ENCODE data around the gene ABHD16A. TPM values are rescaled to one million over a fixed set of nuclear protein-coding genes. Genes with fewer than 3 reads are reported as not detected.
"Not testable (repeated sequence)": the region's sequence is repeated elsewhere in the genome, so short reads cannot be mapped to it uniquely, and the experiment has no call there.

ABHD16A gene
- total RNA-seq, 1 donor from 2014 or later = 50.1 TPM

- Histone ChIP-seq H3K9me3 (ENCODE audit: control insufficient read depth in 3 of 3, low read length in 3 of 3) (no peaks in the 10 kb centered on the region), H3K36me3 (ENCODE audit: control insufficient read depth in 3 of 3, insufficient read depth in 3 of 3, low read length in 3 of 3) (no peaks in the 10 kb centered on the region), H3K4me1 (ENCODE audit: control insufficient read depth in 3 of 3, insufficient read depth in 3 of 3, low read length in 3 of 3) (peaks cover 0 to 5% (median 0%) of the 10 kb centered on the region in 3 donors), H3K27me3 (ENCODE audit: control insufficient read depth in 3 of 3, insufficient read depth in 3 of 3, low read length in 3 of 3) (peaks cover 0 to 5% (median 0%) of the 10 kb centered on the region in 3 donors), H3K9ac (ENCODE audit: low read depth in 1 of 3, low read length in 3 of 3) (no peak within 1 kb of the TSS), H3K27ac (ENCODE audit: low read depth, low read length) (no peak within 1 kb of the TSS), H3K4me3 (ENCODE audit: low read length in 3 of 3) (no peak within 1 kb of the TSS)
These were observed 12.2 kb upstream of the ABHD16A start, which contains the start of gene LY6G6D for GRCh38 chr6:31715022-31715958. TSS of gene LY6G6D (plus strand) at chr6:31715348. CDS start at chr6:31715356, 8 bp downstream.

GRCh38 chr6:31713991-31714684 lies 11.0 kb upstream of the ABHD16A start:
- Histone ChIP-seq H3K9ac (ENCODE audit: low read depth in 1 of 3, low read length in 3 of 3) (no peak overlapping the region), H3K4me1 (ENCODE audit: control insufficient read depth in 3 of 3, insufficient read depth in 3 of 3, low read length in 3 of 3) (peaks cover 0 to 5% (median 0%) of the 10 kb centered on the region in 3 donors), H3K36me3 (ENCODE audit: control insufficient read depth in 3 of 3, insufficient read depth in 3 of 3, low read length in 3 of 3) (no peaks in the 10 kb centered on the region), H3K27me3 (ENCODE audit: control insufficient read depth in 3 of 3, insufficient read depth in 3 of 3, low read length in 3 of 3) (peaks cover 0 to 5% (median 0%) of the 10 kb centered on the region in 3 donors), H3K27ac (ENCODE audit: low read depth, low read length) (no peak overlapping the region), H3K4me3 (ENCODE audit: low read length in 3 of 3) (no peak overlapping the region), H3K9me3 (ENCODE audit: control insufficient read depth in 3 of 3, low read length in 3 of 3) (no peaks in the 10 kb centered on the region)

- H3K36me3 ChIP-seq (ENCODE audit: control insufficient read depth in 3 of 3, insufficient read depth in 3 of 3, low read length in 3 of 3) = no peaks in the 10 kb centered on the region
- H3K27ac ChIP-seq (ENCODE audit: low read depth, low read length) = no peak overlapping the region
- H3K4me1 ChIP-seq (ENCODE audit: control insufficient read depth in 3 of 3, insufficient read depth in 3 of 3, low read length in 3 of 3) = peaks cover 0 to 5% (median 0%) of the 10 kb centered on the region in 3 donors
- peaks cover 0 to 5% (median 0%) of the 10 kb centered on the region in 3 donors for H3K27me3 ChIP-seq (ENCODE audit: control insufficient read depth in 3 of 3, insufficient read depth in 3 of 3, low read length in 3 of 3)
- H3K9me3 ChIP-seq (ENCODE audit: control insufficient read depth in 3 of 3, low read length in 3 of 3) = no peaks in the 10 kb centered on the region
- no peak overlapping the region for H3K9ac ChIP-seq (ENCODE audit: low read depth in 1 of 3, low read length in 3 of 3)
- H3K4me3 ChIP-seq (ENCODE audit: low read length in 3 of 3) = no peak overlapping the region
These were observed 10.3 kb upstream of the ABHD16A start for GRCh38 chr6:31713465-31713864.

GRCh38 chr6:31712296-31712695 lies 9.2 kb upstream of the ABHD16A start:
- no peak overlapping the region for H3K27ac ChIP-seq (ENCODE audit: low read depth, low read length)
- H3K4me3 ChIP-seq (ENCODE audit: low read length in 3 of 3) = no peak overlapping the region
- H3K4me1 ChIP-seq (ENCODE audit: control insufficient read depth in 3 of 3, insufficient read depth in 3 of 3, low read length in 3 of 3) = peaks cover 0 to 5% (median 0%) of the 10 kb centered on the region in 3 donors
- H3K9ac ChIP-seq (ENCODE audit: low read depth in 1 of 3, low read length in 3 of 3) = no peak overlapping the region
- no peaks in the 10 kb centered on the region for H3K36me3 ChIP-seq (ENCODE audit: control insufficient read depth in 3 of 3, insufficient read depth in 3 of 3, low read length in 3 of 3)
- peaks cover 0 to 5% (median 0%) of the 10 kb centered on the region in 3 donors for H3K27me3 ChIP-seq (ENCODE audit: control insufficient read depth in 3 of 3, insufficient read depth in 3 of 3, low read length in 3 of 3)
- H3K9me3 ChIP-seq (ENCODE audit: control insufficient read depth in 3 of 3, low read length in 3 of 3) = no peaks in the 10 kb centered on the region

GRCh38 chr6:31711233-31711632 lies 8.1 kb upstream of the ABHD16A start:
- H3K27me3 ChIP-seq (ENCODE audit: control insufficient read depth in 3 of 3, insufficient read depth in 3 of 3, low read length in 3 of 3) = peaks cover 0 to 5% (median 0%) of the 10 kb centered on the region in 3 donors
- peaks cover 0 to 5% (median 0%) of the 10 kb centered on the region in 3 donors for H3K4me1 ChIP-seq (ENCODE audit: control insufficient read depth in 3 of 3, insufficient read depth in 3 of 3, low read length in 3 of 3)
- H3K27ac ChIP-seq (ENCODE audit: low read depth, low read length) = no peak overlapping the region
- no peak overlapping the region for H3K9ac ChIP-seq (ENCODE audit: low read depth in 1 of 3, low read length in 3 of 3)
- H3K4me3 ChIP-seq (ENCODE audit: low read length in 3 of 3) = no peak overlapping the region
- H3K9me3 ChIP-seq (ENCODE audit: control insufficient read depth in 3 of 3, low read length in 3 of 3) = no peaks in the 10 kb centered on the region
- no peaks in the 10 kb centered on the region for H3K36me3 ChIP-seq (ENCODE audit: control insufficient read depth in 3 of 3, insufficient read depth in 3 of 3, low read length in 3 of 3)

- H3K9me3 ChIP-seq (ENCODE audit: control insufficient read depth in 3 of 3, low read length in 3 of 3) = no peaks in the 10 kb centered on the region
- H3K4me1 ChIP-seq (ENCODE audit: control insufficient read depth in 3 of 3, insufficient read depth in 3 of 3, low read length in 3 of 3) = peaks cover 0 to 5% (median 0%) of the 10 kb centered on the region in 3 donors
- no peak overlapping the region for H3K27ac ChIP-seq (ENCODE audit: low read depth, low read length)
- peaks cover 0 to 5% (median 0%) of the 10 kb centered on the region in 3 donors for H3K27me3 ChIP-seq (ENCODE audit: control insufficient read depth in 3 of 3, insufficient read depth in 3 of 3, low read length in 3 of 3)
- H3K4me3 ChIP-seq (ENCODE audit: low read length in 3 of 3) = no peak overlapping the region
- no peaks in the 10 kb centered on the region for H3K36me3 ChIP-seq (ENCODE audit: control insufficient read depth in 3 of 3, insufficient read depth in 3 of 3, low read length in 3 of 3)
- no peak overlapping the region for H3K9ac ChIP-seq (ENCODE audit: low read depth in 1 of 3, low read length in 3 of 3)
These were observed 7.5 kb upstream of the ABHD16A start for GRCh38 chr6:31710523-31711219.

- H3K9me3 ChIP-seq (ENCODE audit: control insufficient read depth in 3 of 3, low read length in 3 of 3); H3K9ac ChIP-seq (ENCODE audit: low read depth in 1 of 3, low read length in 3 of 3); H3K4me1 ChIP-seq (ENCODE audit: control insufficient read depth in 3 of 3, insufficient read depth in 3 of 3, low read length in 3 of 3); H3K27me3 ChIP-seq (ENCODE audit: control insufficient read depth in 3 of 3, insufficient read depth in 3 of 3, low read length in 3 of 3); H3K36me3 ChIP-seq (ENCODE audit: control insufficient read depth in 3 of 3, insufficient read depth in 3 of 3, low read length in 3 of 3); H3K4me3 ChIP-seq (ENCODE audit: low read length in 3 of 3); H3K27ac ChIP-seq (ENCODE audit: low read depth, low read length): not testable (repeated sequence)
These were observed 6.0 kb upstream of the ABHD16A start for GRCh38 chr6:31709157-31709556.

GRCh38 chr6:31708224-31708623 lies 5.1 kb upstream of the ABHD16A start:
- no peaks in the 10 kb centered on the region for H3K9me3 ChIP-seq (ENCODE audit: control insufficient read depth in 3 of 3, low read length in 3 of 3)
- no peak overlapping the region for H3K27ac ChIP-seq (ENCODE audit: low read depth, low read length)
- H3K9ac ChIP-seq (ENCODE audit: low read depth in 1 of 3, low read length in 3 of 3) = no peak overlapping the region
- no peaks in the 10 kb centered on the region for H3K36me3 ChIP-seq (ENCODE audit: control insufficient read depth in 3 of 3, insufficient read depth in 3 of 3, low read length in 3 of 3)
- H3K4me3 ChIP-seq (ENCODE audit: low read length in 3 of 3) = no peak overlapping the region
- peaks cover 0 to 5% (median 0%) of the 10 kb centered on the region in 3 donors for H3K27me3 ChIP-seq (ENCODE audit: control insufficient read depth in 3 of 3, insufficient read depth in 3 of 3, low read length in 3 of 3)
- H3K4me1 ChIP-seq (ENCODE audit: control insufficient read depth in 3 of 3, insufficient read depth in 3 of 3, low read length in 3 of 3) = peaks cover 0 to 6% (median 0%) of the 10 kb centered on the region in 3 donors

GRCh38 chr6:31707701-31708100 lies 4.6 kb upstream of the ABHD16A start:
- no peaks in the 10 kb centered on the region for H3K9me3 ChIP-seq (ENCODE audit: control insufficient read depth in 3 of 3, low read length in 3 of 3)
- H3K27me3 ChIP-seq (ENCODE audit: control insufficient read depth in 3 of 3, insufficient read depth in 3 of 3, low read length in 3 of 3) = peaks cover 0 to 5% (median 0%) of the 10 kb centered on the region in 3 donors
- no peaks in the 10 kb centered on the region for H3K36me3 ChIP-seq (ENCODE audit: control insufficient read depth in 3 of 3, insufficient read depth in 3 of 3, low read length in 3 of 3)
- H3K9ac ChIP-seq (ENCODE audit: low read depth in 1 of 3, low read length in 3 of 3) = no peak overlapping the region
- H3K27ac ChIP-seq (ENCODE audit: low read depth, low read length) = no peak overlapping the region
- H3K4me3 ChIP-seq (ENCODE audit: low read length in 3 of 3) = no peak overlapping the region
- peaks cover 0 to 6% (median 0%) of the 10 kb centered on the region in 3 donors for H3K4me1 ChIP-seq (ENCODE audit: control insufficient read depth in 3 of 3, insufficient read depth in 3 of 3, low read length in 3 of 3)
